Ishikawa (cell line): ENCODE results near the gene EIF3L.
A peak's percentile ranks its signal among the peaks of the same experiment; 100 is the strongest.

ENCODE experiments used
- CEBPB ChIP-seq: IDR thresholded peaks from 2 replicates; pipeline ENCODE4 v1.6.1; 2012
- CREB1 ChIP-seq: IDR thresholded peaks from 2 replicates; pipeline ENCODE4 v1.6.1; 2012; ENCODE audit warnings: low read depth
- EGR1 ChIP-seq: IDR thresholded peaks from 2 replicates; pipeline ENCODE4 v1.6.1; 2012
- EP300 ChIP-seq: IDR thresholded peaks from 2 replicates; pipeline ENCODE4 v1.6.1; 2012; ENCODE audit warnings: borderline replicate concordance
- FOXM1 ChIP-seq: IDR thresholded peaks from 2 replicates; pipeline ENCODE4 v1.6.1; 2012; ENCODE audit warnings: low read depth, borderline replicate concordance
- MAX ChIP-seq: IDR thresholded peaks from 2 replicates; pipeline ENCODE4 v1.6.1; 2012
- NFIC ChIP-seq: IDR thresholded peaks from 2 replicates; pipeline ENCODE4 v1.6.1; 2012
- RAD21 ChIP-seq: IDR thresholded peaks from 2 replicates; pipeline ENCODE4 v1.6.1; 2012; ENCODE audit warnings: low read depth
- REST ChIP-seq: IDR thresholded peaks from 2 replicates; pipeline ENCODE4 v1.6.1; 2012; ENCODE audit warnings: low read depth, mild to moderate bottlenecking
- TAF1 ChIP-seq: IDR thresholded peaks from 2 replicates; pipeline ENCODE4 v1.6.1; 2012; ENCODE audit warnings: low read depth, mild to moderate bottlenecking
- TCF12 ChIP-seq: IDR thresholded peaks from 2 replicates; pipeline ENCODE4 v1.6.1; 2012; ENCODE audit warnings: low read depth
- TEAD4 ChIP-seq: IDR thresholded peaks from 2 replicates; pipeline ENCODE4 v1.6.1; 2012
- YY1 ChIP-seq: IDR thresholded peaks from 2 replicates; pipeline ENCODE4 v1.6.1; 2012; ENCODE audit warnings: low read depth
- ZBTB7A ChIP-seq: IDR thresholded peaks from 2 replicates; pipeline ENCODE4 v1.6.1; 2012; ENCODE audit warnings: low read depth
- TF ChIP-seq, protein P1 (sequence below): IDR thresholded peaks from 2 replicates; pipeline ENCODE4 v1.6.1; 2012

EIF3L gene

GRCh38 chr22:37896939-37897338 is 47.7 kb downstream of the EIF3L start:
- no peak for TF ChIP-seq REST
- TF ChIP-seq EP300 = no peak
- TF ChIP-seq NFIC = no peak
- TF ChIP-seq MAX = no peak
- TF ChIP-seq YY1 = no peak
- TF ChIP-seq TCF12 = no peak
- TF ChIP-seq TEAD4 = no peak
- no peak for TF ChIP-seq FOXM1
- TF ChIP-seq ZBTB7A = no peak
- no peak for TF ChIP-seq EGR1
- TF ChIP-seq CEBPB = no peak

- TF ChIP-seq TAF1 (no peak), EP300 (no peak), TEAD4 (no peak), MAX (no peak), EGR1 (no peak), CEBPB (no peak), ZBTB7A (no peak)
- TF ChIP-seq, protein P1, sequence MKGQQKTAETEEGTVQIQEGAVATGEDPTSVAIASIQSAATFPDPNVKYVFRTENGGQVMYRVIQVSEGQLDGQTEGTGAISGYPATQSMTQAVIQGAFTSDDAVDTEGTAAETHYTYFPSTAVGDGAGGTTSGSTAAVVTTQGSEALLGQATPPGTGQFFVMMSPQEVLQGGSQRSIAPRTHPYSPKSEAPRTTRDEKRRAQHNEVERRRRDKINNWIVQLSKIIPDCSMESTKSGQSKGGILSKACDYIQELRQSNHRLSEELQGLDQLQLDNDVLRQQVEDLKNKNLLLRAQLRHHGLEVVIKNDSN = no peak
These were observed 48.6 kb downstream of the EIF3L start for GRCh38 chr22:37897807-37898206.

GRCh38 chr22:37898441-37899181 is 49.4 kb downstream of the EIF3L start:
- peak; percentile 50; the same call in 1 of the 2 replicates for TF ChIP-seq ZBTB7A
- TF ChIP-seq MAX = peak; percentile 57
- TF ChIP-seq EP300 = no peak; the same call in 1 of the 2 replicates
- TF ChIP-seq FOXM1 = no peak
- no peak for TF ChIP-seq REST
- no peak for TF ChIP-seq RAD21
- TF ChIP-seq TEAD4 = peak; percentile 88
- peak; percentile 44; the same call in 1 of the 2 replicates for TF ChIP-seq TCF12
- TF ChIP-seq YY1 = no peak
- TF ChIP-seq, protein P1 = no peak
- 0 out of 2 replicates have a peak, but pooled peaks have one; percentile 6 for TF ChIP-seq EGR1
- 0 out of 2 replicates have a peak, but pooled peaks have one; percentile 41 for TF ChIP-seq CEBPB
- TF ChIP-seq TAF1 = no peak
- no peak for TF ChIP-seq CREB1
- TF ChIP-seq NFIC = peak; percentile 64

- peak; percentile 17; the same call in 1 of the 2 replicates for TF ChIP-seq TCF12
- TF ChIP-seq YY1 = peak; percentile 34; the same call in 1 of the 2 replicates
- TF ChIP-seq MAX = no peak
These were observed 55.6 kb downstream of the EIF3L start for GRCh38 chr22:37904572-37905533.
